CD1c-positive myeloid dendritic cell (primary cell): Measurements from ENCODE around the gene ATP7A.
A peak's percentile ranks its signal among the peaks of the same experiment; 100 is the strongest.

Source experiments
- DNase-seq: peaks from one replicate; pipeline ENCODE4 v3.0.0-alpha.2; 2016; ENCODE audit errors: extremely low spot score

Gene ATP7A

GRCh38 chrX:77945910-77946545 lies 35.5 kb downstream of the ATP7A start:
- DNase-seq = peak; percentile 28

DNA sequence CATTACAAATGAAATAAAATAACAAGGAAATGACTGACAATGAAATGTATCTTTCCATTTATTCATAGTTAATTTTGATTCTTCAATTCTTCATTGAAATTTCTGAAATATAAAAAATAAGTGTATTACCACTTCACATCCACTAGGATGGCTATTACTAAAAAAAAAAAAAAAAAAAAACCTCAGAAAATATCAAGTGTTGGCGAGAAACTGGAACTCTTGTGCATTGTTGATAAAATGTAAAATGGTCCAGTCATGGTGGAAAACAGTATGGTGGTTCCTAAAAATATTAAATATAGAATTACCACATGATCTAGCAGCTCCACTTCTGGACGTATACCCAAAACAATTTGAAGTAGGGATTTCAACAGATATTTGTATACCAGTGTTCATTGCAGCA lies 36.1 kb downstream of the ATP7A start:
- DNase-seq = no peak

- DNase-seq = no peak
Measured at GRCh38 chrX:77949840-77950239, 39.3 kb downstream of the ATP7A start.

GRCh38 chrX:77952173-77952572 lies 41.7 kb downstream of the ATP7A start:
- no peak for DNase-seq

DNA sequence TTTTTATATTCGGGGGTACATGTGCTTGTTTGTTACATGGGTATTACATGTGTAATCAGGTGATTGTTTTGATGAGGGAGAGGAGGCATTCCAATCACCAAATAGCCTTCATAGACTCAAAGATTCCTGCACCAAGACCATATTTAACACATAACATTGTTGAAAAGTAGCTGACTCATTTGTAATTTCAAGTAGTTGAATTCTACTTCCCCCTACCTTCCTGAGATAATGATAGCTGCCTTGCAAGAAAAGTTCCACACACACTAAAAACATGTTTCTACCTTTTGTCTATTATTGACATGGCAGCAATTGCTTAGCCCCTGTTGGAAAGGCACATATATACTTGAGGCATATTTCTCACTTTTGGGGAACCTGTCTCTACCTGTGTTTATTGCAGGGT lies 42.8 kb downstream of the ATP7A start:
- peak; percentile 1 for DNase-seq

- DNase-seq = no peak
Measured at GRCh38 chrX:77953708-77954107, 43.2 kb downstream of the ATP7A start.

DNA sequence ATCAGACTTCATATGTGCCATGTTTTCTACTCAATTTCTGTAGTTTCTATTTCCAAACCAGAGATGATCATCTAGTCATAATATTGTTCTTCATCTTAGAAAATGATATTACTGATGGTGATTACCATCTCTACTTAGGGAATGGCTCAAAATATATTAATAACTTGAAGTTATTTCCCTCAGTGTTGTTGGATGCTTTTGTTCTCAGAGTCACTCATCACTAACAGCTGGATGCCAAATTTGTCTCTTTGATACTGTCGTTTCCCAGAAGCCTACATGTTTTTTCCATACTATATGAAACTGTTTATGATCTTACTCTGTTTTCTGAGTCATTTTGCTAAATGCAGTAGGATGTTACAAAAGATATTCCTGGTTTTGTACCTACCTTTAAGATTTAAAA lies 50.1 kb downstream of the ATP7A start:
- DNase-seq = no peak

DNA sequence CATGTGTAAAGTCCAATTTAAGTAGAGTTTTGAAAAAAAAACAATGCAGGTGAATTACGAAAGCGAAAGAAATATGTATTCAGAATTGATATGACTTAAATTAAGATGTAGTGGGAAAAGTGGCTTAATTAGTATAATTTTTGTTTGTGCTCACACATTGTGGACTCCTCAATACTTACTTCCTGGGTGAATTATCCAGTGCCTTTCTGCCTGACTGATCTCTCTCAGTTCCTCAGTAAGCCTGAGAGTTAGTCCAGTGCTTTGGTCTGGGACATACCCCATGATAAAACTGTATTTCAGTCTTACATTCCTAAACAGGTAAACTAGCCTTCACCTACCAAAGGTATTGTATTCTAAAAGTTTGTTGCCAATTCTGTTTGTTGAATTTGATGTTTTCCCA lies 50.6 kb downstream of the ATP7A start:
- DNase-seq = no peak

- DNase-seq = no peak
Measured at GRCh38 chrX:77962068-77962902, 51.8 kb downstream of the ATP7A start.

- no peak for DNase-seq
Measured at GRCh38 chrX:77966361-77966760, 55.9 kb downstream of the ATP7A start.

DNA sequence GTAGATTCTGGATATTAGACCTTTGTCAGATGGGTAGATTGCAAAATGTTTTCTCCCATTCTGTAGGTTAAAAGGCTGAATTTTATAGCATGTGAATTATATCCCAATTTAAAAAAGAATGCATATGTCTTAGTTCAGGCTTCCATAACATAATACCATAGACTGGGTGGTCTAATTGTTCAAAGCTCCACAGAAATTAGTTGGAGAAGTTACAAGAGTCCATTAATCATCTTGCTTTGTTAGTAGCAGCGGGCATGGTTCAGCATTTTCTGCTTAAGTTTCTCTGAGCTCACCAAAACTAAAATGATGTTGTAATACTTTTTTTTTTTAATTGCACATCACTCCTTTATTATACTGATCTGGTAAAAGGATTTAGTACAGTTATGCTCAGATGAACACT lies 57.1 kb downstream of the ATP7A start:
- DNase-seq = no peak

DNA sequence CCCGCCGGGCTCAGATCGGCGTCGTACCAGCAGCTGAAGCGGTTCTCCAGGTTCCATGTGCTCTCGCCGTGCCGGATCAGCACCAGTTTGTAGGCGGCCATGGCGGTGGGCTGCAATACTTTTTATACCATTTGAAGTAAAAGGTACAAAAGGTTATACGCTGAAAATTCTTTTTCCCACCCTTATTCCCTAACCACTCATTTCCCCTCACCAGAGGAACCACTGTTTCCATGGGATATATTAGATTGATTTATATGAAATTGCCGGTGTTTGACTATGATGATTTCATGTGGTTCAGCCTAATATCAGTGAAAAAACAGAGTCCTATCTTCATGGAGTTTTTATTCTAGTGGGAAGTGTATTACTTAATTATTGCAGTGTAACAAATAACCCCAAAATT lies 59.0 kb downstream of the ATP7A start, which contains the start of gene PGAM4:
PGAM4 (minus strand) TSS at position 101 of the 400 bp plus-strand sequence; CDS start at position 101, 0 bp downstream.
- DNase-seq = no peak

DNA sequence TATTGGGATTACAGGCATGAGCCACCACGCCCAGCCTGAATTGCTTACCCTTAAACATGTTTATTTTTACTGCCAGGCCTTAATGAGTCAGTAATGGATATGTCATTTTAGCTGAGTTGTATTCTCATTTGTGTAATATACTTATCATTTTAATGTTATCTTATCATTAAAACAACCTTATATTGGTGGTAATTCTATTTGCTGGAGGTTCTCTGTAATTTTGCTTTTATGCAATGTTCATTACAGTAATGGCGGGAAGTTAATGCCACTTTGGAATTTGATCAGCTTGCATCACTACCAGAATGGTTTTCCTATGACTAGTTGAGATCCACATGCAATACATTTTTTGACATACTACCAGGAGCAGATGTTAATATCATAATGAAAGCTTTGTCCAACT lies 65.3 kb downstream of the ATP7A start:
- DNase-seq = no peak

DNA sequence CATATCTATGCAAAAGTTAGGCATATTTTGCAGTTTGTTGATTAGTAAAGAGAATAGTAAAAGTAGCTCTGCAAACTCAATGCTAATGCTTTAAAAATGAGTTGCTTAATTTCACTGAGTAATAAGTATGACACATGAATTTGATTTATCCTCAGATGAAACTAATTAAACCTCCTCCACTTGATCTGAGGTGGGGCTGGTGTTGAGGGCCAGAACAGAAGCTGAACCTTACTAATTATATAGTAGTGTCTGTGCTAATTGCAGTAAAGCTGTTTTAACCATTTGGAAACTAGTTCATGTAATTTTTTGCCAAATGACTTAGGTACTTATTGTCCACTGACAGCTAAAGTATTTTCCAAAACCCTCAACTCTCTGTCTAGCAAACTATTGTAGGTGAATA lies 66.6 kb downstream of the ATP7A start:
- DNase-seq = no peak

DNA sequence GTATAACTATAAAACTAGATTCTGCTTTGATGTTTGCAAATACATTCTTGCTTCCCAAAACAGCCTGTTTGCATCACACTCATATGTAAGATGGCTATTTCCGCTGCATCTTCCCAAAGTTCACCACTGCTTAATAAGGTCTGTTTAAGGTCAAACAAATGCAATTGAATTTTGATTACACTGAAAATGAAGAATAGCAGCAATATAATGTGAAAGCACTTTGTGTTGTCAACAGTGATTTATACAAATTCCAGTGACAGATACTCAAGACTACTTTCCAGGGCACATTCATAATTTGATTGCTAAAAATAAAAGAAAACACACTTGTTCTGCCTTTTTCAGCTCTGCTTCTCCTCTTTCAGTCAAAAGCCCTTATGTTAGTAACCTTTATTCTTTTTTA lies 67.0 kb downstream of the ATP7A start:
- no peak for DNase-seq

- no peak for DNase-seq
Measured at GRCh38 chrX:77979870-77980269, 69.4 kb downstream of the ATP7A start.

DNA sequence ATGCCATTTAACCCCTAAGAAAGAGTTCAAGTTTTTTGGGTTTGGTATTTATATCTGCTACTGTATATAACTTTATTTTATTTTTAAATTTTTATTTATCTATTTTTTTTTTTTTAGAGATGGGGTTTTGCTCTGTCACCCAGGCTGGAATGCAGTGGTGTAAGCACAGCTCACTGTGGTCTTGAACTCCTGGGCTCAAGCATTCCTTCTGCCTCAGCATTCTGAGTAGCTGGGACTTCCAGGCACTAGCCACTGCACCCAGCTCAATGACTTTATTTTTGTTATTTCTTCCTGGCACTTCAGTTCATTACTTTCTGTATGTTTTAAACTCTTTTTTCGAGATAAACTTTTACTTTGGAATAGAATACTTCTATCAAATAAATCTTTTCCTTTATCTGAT lies 101.4 kb downstream of the ATP7A start:
- no peak for DNase-seq

DNA sequence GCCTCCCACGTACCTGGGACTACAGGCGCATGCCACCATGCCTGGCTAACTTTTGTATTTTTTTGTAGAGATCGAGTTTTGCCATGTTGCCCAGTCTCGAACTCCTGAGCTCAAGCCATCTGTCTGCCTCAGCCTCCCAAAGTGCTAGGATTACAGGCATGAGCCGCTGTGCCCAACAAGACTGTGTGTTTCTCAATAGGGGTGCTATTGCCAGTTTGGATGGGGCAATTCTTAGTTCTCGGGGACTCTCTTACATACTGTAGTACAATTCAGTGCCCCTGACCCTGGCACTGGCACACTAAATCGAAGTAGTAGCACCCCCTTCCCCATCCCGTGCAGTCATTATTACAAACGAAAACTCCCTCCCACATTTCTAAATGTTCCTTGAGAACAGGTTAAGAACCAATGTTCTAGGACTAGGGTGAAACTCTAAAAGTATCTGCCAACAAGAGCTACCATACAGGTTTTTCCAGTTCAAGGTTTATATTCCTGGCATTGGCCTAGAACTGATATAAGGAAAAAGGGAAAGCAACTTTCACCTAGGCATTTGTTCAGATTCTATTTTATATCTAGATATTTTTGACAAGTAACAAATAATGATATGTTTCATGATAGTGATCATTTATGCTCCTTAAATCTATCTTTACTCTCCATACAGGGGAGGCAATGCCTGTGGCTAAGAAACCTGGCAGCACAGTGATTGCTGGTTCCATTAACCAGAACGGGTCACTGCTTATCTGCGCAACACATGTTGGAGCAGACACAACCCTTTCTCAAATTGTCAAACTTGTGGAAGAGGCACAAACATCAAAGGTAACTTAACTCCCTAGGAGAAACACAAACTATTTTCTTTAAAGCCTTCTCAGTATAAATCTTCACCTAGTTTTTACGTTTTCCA lies 109.3 kb downstream of the ATP7A start:
- DNase-seq = no peak

DNA sequence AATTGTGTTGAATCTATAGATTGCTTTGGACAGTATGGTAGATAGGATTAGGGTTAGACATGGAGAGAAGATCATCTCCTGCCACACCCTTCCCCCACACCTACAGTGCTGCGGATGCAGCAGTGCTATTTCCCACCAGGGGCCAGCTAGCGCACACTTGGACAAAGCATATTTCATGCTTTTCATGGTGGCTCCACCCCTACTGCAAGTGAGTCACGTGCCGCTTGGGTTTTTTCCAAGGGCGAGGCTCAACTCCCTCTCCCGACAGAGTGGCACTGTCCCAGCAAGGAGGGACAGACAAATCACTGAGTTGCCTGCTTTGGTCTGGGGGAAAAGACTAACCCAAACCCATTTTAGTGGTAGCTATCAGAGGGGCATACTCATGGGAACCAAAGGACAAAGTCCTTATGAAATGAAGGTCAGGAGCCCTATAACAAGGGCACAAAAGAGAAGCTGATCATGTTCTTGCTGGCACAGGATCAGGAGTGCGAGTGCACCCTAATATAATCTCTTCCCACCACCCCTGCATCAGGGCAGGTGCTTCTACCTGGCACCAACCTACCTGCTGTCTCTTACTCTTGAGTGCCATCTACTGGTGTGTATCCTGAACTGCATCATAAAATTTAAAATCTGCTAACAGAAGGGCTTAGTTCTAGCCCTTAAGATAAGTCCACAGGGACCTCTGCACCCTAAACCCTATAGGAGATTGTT lies 114.0 kb downstream of the ATP7A start:
- peak; percentile 35 for DNase-seq

GRCh38 chrX:78027798-78028197 lies 117.3 kb downstream of the ATP7A start:
- no peak for DNase-seq

DNA sequence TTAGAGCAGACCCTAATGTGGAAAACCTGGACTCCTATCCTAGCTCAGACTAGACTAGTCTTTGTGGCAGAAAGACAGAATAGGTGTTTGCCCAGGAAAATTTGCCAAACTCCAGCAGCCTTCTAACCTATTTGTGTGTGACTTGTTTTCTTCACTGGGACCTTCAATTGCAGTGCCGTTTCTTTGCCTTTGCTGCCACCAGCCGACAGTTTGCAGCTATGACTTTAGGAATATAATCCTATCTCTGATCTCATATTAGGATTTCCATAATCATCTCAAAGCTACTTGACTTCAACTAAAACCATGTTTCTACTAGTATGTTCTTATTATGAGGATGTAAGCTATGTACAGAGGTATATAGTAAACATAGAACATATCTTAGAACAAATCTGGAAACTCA lies 119.2 kb downstream of the ATP7A start:
- peak; percentile 2 for DNase-seq

DNA sequence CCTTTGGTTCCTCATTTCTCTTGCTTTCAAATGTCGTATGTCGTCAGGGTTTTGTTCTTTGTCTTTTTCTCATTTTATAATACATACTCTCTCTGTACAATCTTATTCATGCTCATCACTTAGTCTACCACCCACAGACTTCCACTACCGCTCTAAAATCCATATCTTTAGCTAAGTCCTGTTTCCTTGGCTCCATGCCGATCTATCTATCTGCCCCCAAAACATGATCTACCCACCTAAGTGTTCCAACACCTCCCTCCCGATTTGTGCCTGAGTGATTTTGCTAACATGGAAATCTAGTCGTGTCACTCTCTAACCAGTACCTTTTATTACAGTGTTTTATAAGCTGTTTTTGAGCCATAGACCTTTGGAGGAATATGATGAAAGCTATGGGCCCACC lies 124.6 kb downstream of the ATP7A start:
- no peak for DNase-seq
